SK-MEL-5 (cell line): Measurements from ENCODE around the gene RTF2. TPM values are rescaled to one million over a fixed set of nuclear protein-coding genes. Genes with fewer than 3 reads are reported as not detected.

ENCODE experiments used
- DNase-seq: peaks from one replicate; pipeline ENCODE4 v3.0.0-alpha.2; 2016; ENCODE audit warnings: low read depth, low spot score
- in situ Hi-C: cut with HindIII; loops from 2 replicates; pipeline ENCODE4 v1.10.0; 2016; ENCODE audit warnings: low sequenced_read_pairs, high pct_unique_total_duplicates, low pct_unique_long_range_greater_than_20kb
- total RNA-seq: library from RNA; depleted of rRNA; stranded (reverse); fragments of >200 nt; shearing (Covaris generic); gene quantifications from 2 replicates; pipeline ENCODE4 v1.2.3, GENCODE V29; 2014

Gene RTF2
- total RNA-seq, 1 experiment from 2014 or later = 118 TPM

DNA sequence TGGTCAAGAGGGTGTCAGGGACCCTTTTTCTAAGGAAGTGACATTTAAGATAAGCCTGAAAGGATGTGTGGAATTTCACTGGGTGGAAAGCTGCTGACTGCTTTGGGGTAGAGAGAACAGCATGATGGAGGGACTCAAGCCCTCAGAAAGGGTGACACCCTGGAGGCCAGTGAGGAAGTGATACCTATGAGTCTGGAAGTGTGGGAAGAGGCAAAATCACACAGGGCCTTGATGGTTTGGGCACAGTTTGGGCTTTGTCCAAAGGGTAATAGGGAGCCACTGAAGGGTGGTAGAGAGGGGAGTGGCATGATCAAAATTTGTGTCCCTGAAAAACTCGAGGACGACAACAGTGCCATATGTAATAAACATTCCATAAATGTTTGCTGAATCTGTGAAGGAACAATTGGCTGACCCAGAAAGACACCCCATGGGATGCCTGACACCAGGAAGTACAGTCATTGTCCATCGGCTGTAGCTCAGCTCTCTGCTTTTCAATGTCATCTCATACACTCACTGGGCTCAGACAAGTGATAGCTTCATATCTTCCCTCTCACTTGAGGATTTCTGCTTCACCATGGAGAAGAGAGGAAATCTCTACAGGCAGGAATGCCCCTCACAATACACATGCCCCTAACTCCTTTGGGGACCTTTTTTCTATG lies 35.1 kb upstream of the RTF2 start:
- in situ Hi-C loops = no loop called here
- no peak for DNase-seq

DNA sequence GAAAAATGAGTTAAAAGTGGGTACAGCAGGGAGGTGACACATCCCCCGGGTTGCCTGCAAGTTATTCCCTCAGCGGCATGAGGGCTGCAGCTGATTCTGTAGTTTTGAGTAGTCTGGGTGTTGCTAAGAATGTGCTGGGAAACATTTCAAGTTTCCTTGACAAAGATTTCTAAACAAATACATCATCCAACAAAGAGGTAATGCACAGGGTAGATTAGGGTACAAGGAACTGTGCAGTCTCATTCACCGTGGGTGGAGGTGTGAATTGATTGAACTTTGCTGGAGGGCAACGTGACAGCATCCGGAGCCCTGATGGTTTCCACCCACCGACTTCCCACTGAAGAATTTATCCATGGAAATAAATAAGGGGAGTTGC lies 34.6 kb upstream of the RTF2 start:
- in situ Hi-C loops = no loop called here
- DNase-seq = no peak

DNA sequence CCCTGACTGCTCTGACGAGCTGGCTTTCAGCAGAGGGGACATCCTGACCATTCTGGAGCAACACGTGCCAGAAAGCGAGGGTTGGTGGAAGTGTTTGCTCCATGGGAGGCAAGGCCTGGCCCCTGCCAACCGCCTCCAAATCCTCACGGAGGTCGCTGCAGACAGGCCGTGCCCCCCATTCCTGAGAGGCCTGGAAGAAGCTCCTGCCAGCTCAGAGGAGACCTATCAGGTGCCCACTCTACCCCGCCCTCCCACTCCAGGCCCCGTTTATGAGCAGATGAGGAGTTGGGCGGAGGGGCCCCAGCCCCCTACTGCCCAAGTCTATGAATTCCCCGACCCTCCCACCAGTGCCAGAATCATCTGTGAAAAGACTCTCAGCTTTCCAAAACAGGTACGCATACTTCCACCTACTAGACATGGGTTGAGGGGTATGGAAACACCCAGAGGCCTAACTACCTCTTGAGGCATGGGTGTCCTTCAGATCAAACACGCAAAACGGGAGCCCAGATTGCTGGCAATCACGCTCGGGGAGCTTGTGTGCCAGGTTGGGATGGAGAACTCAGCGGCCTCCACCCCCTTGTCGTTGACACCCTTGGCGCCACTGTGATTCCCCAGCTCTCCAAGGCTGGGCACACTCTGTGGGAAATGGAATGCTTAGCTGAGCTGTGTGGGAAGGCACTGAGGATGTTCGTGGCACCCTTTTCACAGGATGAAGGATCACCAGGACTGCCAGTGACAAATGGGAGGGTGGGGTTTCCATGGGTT lies 31.0 kb upstream of the RTF2 start:
- in situ Hi-C loops = no loop called here
- DNase-seq = no peak

DNA sequence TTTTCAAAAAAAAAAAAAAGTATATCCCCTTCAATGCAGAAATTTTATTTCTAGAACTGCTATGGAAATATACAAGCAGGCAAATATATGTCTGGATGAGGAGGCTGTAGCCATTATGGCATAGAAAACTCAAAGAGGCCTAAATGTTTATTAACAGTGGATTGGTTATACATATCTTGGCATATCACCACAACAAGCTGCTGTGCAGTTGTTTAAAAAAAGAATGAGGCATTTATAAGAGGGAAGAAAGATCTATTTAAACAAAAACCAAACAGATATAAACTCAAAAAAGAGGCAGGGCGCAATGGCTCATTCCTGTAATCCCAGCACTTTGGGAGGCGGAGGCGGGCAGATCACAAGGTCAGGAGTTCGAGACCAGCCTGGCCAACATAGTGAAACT lies 30.1 kb upstream of the RTF2 start:
- DNase-seq = no peak
- in situ Hi-C loops = no loop called here

DNA sequence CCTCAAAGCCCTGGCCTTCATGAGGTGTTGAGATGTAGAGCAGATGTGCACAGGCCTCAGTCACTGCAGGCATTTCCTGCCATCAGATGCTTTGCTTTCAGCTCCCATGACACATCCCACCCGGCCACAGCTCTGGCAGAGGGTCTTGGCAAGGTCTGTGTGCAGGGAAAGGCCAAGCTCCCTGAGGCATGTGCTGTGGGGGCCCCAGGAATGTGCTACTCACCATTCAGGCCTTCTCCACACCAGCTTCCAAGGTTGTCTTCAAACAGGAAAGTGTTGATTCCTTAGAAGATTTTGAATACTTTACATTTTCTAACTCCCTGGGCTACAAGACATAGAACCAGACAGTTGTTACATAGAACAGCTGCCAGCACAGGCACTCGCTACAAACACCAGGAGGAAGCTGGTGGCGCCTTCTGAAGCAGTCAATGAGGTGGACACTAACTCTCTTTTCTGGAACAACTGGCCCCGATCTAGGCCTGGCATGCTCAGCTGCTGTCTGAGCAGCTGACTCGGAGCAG lies 28.6 kb upstream of the RTF2 start:
- no peak for DNase-seq
- in situ Hi-C loops = no loop called here

DNA sequence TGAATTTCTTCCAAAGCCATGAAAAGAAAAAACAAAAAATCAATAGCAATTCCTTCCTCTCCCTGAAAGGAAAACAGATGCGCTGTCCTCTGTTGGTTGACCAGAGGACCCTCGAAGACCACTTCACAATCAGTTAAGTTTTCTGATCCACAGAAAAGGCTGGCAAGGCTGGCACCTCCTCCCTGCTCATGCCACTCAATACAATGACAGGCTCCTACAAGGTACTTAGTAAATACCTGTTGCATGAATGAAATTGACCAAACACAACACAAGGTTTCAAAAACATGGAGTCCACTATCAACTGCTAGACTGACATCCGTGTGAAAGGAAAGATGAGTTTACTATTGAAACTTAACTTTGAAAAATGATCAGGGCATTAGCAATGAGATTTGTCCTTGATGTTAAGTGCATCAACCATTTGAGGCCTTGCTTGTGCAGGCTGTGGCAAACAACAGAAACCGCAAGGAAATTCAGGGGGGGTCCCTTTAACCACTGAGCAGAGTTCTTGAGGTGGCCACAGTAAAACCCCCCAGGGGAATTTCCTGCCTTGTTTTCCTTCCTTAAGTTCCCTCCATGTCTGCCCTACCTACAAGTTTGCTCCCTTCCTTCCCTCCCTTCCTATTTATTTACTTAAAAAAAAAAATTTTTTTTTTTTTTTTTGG lies 27.9 kb upstream of the RTF2 start:
- in situ Hi-C loops = no loop called here
- DNase-seq = no peak

DNA sequence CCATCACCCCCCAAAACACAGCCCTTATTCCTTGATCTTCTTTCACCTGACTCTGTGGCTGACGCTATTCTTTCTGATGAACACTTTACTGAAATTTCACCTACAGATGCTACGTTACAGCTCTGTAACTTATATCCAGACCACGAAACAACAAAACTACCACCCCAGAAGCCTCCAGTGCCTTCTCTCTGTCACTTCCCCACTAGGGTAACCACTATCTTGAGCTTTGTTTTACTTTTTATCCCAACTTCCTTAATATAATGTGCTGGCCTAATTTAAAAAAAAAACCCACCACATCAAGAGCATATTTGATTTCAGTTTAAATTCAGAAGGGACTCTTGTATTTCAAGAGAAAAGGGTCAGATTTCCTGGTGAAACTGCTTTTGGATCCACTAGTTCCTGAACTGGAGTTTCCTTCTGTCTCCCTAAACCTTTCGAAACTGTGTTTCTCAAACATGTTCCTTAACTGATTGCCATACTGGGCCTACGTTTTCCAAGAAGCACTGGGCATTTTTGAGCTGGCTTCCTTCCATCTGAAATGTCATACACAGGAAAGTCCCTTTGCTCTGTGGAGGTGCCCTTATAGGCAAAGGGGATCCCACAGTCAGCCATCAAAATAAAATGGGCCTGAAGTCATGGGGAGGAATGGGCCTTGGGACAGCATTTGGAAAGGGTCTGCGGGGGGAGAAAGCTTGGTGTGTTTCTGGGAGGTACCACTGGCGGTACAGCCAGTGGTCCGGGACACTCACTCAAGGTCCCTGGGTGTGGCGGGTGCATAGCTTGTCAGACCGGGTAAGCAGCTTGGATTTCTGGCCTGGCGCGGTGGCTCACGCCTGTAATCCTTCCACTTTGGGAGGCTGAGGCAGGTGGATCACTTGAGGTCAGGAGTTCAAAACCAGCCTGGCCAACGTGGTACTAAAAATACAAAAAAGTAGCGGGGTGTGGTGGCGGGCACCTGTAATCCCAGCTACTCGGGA lies 25.8 kb upstream of the RTF2 start:
- in situ Hi-C loops = no loop called here
- DNase-seq = no peak

DNA sequence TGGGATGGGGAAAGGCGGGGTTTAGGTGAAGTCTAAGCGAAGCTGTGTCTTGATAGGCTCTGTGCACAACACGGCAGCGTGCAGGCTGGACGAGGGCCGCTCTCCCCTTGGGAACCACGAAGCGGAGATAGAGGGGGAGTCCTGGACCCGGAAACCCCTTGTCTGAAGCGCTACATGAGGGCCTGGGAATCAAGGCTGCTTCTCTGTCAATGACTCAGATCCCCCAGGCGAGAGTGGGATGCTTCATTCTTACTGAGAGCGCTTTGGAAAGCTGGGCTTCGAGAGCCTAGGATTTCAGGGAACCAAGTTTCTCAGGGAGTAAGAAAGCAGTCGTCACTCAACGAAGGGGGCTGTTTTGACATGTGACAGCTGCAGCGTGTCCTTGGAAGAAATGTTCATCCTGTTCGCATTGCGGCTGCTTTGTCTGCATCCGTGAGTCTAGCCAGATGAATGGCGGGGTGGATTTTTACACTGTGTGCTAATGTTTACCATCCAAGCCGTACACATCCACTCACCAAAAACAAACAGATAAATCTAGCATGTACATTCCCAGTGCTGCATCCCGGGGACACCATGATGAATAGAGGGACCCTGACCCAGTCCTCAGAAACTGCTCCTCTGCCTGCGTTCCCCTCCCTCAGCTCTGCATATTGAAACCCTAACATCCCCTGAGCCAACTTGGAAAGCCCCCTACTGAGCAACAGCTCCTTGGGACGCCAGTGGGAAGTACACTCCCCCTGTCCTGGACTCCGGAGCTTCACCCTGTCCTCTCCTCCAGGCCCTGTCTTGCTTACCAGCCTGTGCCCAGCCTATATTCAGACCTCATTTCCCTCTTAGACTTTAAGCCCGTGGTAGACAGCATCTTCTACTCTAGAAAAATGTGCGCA lies 24.5 kb upstream of the RTF2 start:
- in situ Hi-C loops = no loop called here
- no peak for DNase-seq

DNA sequence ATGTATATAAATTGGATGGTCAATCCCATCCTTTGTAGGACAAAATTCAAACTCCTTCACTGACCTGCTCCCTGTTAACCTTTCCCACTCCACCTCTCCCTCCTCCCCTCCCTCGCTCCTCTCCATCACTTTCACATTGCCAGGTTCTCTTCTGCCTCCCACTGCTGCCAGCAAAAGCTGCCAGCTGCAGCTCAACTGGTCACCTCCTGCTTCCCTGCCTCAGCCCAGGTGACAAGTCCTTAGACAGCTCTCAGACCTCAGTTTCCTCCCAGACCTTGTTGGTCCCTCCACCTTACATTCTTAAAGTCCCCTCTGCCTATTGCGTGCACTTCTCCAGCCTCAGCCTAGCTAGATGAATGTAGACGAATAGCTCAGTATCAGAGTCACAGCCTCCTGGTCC lies 23.3 kb upstream of the RTF2 start:
- in situ Hi-C loops = no loop called here
- DNase-seq = no peak

DNA sequence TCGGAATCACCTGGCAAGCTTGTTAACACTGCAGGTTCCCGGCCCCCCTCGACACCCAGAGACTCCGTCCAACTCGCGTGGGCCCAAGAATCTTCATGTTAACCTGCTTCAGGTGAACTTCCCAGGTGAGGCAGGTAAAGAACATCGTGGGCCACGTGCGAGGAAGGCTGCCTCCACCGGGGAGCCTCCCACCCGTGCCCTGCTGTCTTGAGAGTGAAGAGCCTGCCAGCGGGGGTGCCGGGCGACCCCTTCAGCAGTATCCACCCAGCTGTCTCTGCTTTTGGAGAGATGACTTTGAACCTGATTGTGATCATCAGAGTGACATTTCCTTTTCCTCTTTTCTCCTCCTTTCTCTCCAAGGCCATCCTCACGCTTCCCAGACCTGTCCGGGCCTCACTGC lies 22.9 kb upstream of the RTF2 start:
- in situ Hi-C loops = no loop called here
- DNase-seq = no peak

DNA sequence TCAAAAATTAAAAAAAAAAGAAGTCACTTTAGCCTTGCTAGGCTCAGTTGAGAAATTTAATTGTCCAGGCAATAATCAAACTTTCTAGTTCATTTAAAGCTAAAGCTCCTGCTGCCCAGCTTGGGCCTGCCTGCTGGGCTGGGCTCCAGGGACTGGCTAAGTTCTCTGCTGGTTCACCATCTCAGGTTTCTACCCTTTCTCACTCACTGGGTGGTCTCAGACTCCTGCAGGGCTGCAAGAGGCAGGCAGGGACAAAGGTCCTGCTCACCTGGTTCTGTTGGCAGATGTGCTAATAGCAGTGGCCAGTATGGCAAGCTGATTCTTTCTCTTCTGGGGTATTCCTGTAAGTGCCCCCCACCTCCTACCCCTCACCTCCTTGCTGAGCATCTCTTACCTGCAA lies 21.2 kb upstream of the RTF2 start:
- DNase-seq = no peak
- in situ Hi-C loops = no loop called here

DNA sequence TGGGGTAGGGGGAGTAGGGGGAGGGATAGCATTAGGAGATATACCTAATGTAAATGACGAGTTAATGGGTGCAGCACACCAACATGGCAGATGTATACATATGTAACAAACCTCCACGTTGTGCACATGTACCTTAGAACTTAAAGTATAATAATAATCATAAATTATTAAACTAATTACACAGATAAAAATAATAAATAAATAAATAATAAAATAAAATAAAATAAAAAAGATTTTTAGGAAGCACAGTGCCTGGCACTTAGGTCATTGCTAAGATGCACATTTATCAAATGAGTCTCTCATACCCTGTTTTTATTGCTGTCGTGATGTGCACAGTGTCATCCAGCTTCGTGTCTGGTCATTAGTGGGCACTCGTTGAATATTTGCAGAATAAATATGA lies 19.0 kb upstream of the RTF2 start:
- in situ Hi-C loops = no loop called here
- DNase-seq = no peak

DNA sequence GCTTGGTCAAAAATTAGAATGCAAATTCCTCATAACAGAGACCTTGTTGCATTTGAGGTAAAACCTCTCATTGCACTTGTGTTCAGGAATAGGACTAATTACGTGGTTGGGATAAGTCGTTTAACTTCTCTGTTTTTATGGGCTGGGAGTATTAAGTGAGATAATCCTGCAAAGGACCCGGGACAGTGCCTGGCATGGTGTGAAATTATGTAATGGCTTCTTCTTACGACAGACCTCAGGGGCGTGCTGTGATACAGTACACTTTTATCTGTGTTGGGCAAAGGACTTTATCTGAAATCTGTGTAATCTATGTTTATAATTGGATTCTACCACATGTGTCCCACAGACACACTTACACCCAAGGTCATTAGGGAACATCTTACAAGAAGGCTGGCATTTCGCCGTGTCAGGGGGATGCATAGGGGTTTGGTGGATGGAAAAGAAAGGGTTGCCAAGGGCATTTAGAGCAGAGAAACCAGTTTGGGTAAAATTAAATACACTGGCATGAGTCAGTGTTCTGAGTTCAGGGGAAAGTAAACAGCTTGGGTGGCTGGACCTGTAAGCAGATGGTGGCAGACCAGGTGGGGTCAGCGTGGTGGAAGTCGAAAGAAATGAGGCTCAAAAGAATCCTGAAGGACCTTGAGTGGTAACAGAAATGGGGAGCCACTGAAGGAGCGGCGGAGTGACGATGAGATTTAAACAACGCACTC lies 17.2 kb upstream of the RTF2 start:
- in situ Hi-C loops = no loop called here
- no peak for DNase-seq

DNA sequence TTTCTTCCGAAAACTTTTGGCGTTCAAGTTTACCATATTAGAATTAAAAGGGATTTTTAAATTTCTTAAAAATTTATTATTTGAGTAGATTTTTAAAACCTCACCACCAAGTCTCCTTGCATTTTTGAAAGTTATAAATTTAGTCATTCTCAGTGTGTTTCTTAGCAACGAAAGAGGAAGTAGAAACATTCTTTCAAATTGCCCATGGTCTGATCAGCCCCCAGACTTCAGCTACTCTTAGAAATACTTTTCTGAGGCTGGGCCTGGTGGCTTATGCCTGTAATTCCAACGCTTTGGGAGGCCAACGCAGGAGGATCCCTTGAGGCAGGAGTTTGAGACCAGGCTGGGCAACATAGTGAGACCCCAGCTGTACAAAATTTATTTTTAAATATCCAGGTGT lies 15.1 kb upstream of the RTF2 start:
- no peak for DNase-seq
- in situ Hi-C loops = no loop called here

DNA sequence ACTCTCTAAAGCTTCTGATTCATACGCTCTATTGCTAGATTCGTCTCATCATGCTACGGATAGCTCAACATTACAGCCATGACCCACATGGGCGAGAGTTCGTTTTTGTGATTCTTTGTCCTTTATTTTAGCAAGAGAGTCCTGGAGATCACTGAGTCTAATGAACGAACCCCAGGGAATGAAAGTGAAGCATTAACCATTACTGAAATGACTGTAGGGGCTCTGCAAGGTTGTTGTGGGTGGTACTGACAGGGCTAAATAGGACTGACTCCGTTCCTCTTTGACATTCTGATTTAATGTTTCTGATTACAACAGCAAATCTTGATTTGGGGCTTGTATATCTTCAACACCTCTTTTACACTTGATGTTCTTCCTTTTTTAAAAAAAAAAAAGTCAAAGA lies 13.7 kb upstream of the RTF2 start:
- DNase-seq = no peak
- in situ Hi-C loops = no loop called here

DNA sequence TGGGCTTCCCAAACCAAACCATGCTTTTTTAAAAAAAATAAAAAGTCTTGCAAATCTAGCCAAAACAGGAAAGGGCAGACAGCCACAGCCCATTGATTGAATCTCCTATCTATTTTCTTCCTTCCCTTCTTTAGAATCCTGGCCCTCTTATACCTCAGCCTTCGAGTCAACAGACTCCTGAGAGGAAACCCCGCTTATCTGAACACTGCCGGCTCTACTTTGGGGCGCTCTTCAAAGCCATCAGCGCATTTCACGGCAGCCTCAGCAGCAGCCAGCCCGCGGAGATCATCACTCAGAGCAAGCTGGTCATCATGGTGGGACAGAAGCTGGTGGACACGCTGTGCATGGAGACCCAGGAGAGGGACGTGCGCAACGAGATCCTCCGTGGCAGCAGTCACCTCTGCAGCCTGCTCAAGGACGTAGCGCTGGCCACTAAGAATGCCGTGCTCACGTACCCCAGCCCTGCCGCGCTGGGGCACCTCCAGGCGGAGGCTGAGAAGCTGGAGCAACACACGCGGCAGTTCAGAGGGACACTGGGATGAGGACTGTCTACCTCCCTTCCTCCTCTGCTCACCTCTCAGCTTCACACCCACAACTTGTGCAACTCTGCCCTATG lies 10.1 kb upstream of the RTF2 start:
- in situ Hi-C loops = no loop called here
- no peak for DNase-seq
